Choroid plexus epithelial cell (primary cell): Measurements from ENCODE around the gene ATXN7.
A peak's percentile ranks its signal among the peaks of the same experiment; 100 is the strongest.

ENCODE experiments used
- DNase-seq: peaks from one replicate; pipeline ENCODE4 v3.0.0-alpha.2; 2010; ENCODE audit warnings: low read depth
- H3K4me3 ChIP-seq: 2 replicates; pipeline ENCODE4 v1.5.1; 2011; ENCODE audit warnings: low read depth, mild to moderate bottlenecking, control low read depth, low read length, moderate library complexity
- TF ChIP-seq, protein P1 (sequence below): conservative IDR thresholded peaks from 2 replicates; pipeline ENCODE4 v1.5.1; 2011; ENCODE audit warnings: low read depth, mild to moderate bottlenecking, control low read depth, inconsistent platforms, low read length, moderate library complexity

Gene ATXN7

DNA sequence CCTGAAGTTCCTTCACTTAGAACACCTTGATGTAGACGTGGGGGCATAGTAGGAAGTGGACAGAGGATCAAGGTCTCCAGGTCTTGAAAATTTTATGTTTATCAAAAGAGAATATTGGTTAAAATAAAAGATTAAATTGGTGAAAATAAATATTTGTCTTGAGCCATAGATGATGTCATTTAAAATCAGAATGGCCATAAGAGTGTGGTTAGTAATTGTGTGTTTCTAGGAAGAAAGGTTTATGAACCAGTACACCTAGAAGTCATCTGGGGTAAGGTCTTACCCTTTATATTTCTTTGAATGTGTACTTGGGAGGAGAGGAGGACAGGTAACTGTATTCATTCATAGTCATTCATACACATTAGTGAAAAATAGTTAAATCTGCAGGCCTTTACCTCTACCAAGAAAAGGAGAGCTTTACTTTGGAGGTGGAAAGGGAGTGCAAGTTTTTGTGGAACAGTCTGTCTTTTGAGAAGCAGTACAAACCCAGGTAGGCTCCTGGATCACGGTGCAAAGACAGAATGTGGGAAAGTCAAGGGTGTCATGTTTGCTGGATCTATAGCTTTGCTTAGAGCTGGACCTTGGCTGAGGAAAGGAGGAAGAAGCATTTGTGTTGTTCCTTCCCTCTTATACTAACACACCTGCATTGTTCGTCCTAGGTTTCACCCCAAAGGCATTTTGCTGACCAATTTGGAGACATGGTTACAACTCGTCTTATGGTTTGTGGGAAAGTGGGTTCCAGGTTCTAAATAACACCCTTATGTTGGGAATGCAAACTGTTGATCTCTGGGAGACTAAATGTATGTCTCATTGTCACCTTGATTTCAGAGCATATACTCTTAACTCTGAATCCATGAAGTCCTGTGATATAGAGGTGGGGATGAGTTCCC lies 42.3 kb downstream of the ATXN7 start:
- no peak overlapping the region for H3K4me3 ChIP-seq
- DNase-seq, result no peak
- TF ChIP-seq, protein P1, sequence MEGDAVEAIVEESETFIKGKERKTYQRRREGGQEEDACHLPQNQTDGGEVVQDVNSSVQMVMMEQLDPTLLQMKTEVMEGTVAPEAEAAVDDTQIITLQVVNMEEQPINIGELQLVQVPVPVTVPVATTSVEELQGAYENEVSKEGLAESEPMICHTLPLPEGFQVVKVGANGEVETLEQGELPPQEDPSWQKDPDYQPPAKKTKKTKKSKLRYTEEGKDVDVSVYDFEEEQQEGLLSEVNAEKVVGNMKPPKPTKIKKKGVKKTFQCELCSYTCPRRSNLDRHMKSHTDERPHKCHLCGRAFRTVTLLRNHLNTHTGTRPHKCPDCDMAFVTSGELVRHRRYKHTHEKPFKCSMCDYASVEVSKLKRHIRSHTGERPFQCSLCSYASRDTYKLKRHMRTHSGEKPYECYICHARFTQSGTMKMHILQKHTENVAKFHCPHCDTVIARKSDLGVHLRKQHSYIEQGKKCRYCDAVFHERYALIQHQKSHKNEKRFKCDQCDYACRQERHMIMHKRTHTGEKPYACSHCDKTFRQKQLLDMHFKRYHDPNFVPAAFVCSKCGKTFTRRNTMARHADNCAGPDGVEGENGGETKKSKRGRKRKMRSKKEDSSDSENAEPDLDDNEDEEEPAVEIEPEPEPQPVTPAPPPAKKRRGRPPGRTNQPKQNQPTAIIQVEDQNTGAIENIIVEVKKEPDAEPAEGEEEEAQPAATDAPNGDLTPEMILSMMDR, result no peak

- peak; percentile 54 for DNase-seq
- H3K4me3 ChIP-seq, result no peak overlapping the region
- TF ChIP-seq, protein P1, result peak; percentile 61
Observed at GRCh38 chr3:63908081-63908736, 44.5 kb downstream of the ATXN7 start.

GRCh38 chr3:63908776-63909175 lies 45.1 kb downstream of the ATXN7 start:
- TF ChIP-seq, protein P1, result no peak
- no peak for DNase-seq
- H3K4me3 ChIP-seq, result no peak overlapping the region

- no peak overlapping the region for H3K4me3 ChIP-seq
- TF ChIP-seq, protein P1, result no peak
- no peak for DNase-seq
Observed at GRCh38 chr3:63909431-63909830, 45.8 kb downstream of the ATXN7 start.

DNA sequence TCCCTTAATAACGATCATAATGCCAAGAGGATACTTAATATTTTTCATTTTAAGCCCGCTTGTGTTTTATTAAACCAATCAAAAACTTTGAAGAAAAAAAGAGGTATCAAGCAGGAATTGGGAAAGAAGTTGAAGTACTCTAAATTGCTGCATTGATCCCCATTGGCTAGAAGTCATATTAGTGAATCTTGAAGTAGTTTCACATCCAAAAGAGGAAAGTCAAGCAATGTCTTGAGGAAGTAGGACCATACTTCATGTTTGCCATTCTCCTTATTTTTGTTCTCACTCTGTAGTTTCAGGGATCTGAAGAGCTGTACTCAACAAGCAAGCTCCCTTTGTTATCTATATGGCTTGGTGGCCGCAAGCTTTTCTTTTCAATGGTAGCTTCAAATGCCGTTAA lies 46.3 kb downstream of the ATXN7 start:
- no peak overlapping the region for H3K4me3 ChIP-seq
- DNase-seq, result no peak
- TF ChIP-seq, protein P1, result no peak

- TF ChIP-seq, protein P1, result no peak
- DNase-seq, result no peak
- no peak overlapping the region for H3K4me3 ChIP-seq
Observed at GRCh38 chr3:63910891-63911290, 47.2 kb downstream of the ATXN7 start.
